ENCODE results near the gene ASB8.

The ASB8 gene

DNA sequence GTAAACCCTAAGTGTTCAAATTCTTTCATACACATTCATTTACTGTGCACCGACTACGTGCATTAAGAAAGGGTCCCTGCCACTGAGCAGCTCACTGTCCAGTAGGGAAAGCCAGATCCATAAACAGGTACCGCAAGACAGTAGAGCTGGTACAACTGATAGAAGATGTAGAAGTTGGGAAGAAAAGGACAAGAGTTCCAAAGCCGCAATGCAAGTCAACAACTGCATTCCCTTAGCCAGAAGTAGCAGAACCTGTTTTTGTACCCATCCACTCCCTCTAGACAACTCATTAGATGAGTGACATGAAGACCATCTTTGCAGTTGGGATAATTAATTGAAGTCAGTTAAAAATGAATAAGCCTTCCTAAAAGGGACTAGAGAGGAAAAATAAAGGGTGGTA, 52.8 kb downstream of the ASB8 start:
- no peak for DNase-seq
